ENCODE measurements around the gene PARD6B. TPM values are rescaled to one million over a fixed set of nuclear protein-coding genes. Genes with fewer than 3 reads are reported as not detected.
A peak's percentile ranks its signal among the peaks of the same experiment; 100 is the strongest.

The PARD6B gene
- total RNA-seq, 3 donors from 2014 or later: 16.8 to 35.1 (median 29.2) TPM

DNA sequence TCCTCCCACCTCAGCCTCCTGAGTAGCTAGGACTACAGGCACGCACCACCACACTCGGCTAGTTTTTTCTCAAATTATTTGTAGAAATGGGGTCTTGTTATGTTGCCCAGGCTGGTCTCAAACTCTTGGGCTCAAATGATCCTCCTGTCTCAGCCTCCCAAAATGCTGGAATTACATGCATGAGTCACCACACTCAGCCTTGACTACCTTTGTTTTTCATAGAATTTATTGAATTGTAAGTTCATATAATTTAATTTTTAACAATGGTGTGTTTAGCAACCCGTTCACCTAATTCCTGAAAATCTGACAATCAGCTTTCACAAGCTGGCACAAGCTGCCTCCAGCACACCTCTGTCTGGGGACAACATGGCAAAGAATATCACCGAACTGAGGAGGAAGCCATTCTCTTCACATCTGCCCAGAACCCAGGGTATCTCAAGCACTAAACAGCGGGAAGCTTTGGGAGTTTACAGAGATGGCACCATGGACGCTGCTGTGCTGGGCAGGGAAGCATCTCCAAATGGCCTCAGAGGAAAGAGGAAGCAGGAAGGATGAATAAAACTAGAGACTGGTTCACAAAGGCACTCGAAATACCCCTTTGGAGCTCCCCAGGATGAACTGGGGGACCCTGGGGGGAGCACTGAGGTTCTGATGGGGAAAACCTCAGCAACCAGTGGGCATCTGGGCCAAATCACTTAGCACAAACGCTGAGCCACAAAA lies 43.0 kb upstream of the PARD6B start:
- TF ChIP-seq, protein P1, sequence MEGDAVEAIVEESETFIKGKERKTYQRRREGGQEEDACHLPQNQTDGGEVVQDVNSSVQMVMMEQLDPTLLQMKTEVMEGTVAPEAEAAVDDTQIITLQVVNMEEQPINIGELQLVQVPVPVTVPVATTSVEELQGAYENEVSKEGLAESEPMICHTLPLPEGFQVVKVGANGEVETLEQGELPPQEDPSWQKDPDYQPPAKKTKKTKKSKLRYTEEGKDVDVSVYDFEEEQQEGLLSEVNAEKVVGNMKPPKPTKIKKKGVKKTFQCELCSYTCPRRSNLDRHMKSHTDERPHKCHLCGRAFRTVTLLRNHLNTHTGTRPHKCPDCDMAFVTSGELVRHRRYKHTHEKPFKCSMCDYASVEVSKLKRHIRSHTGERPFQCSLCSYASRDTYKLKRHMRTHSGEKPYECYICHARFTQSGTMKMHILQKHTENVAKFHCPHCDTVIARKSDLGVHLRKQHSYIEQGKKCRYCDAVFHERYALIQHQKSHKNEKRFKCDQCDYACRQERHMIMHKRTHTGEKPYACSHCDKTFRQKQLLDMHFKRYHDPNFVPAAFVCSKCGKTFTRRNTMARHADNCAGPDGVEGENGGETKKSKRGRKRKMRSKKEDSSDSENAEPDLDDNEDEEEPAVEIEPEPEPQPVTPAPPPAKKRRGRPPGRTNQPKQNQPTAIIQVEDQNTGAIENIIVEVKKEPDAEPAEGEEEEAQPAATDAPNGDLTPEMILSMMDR (IDR thresholded peaks at IDR 0.05): no peak
- no peaks in the 10 kb centered on the region for H3K36me3 ChIP-seq (ENCODE audit: low read depth)
- H3K9me3 ChIP-seq: no peaks in the 10 kb centered on the region
- ATAC-seq: no peak
- intact Hi-C loops (cut with DNase I, micrococcal nuclease): no loop called here
- DNase-seq: no peak
- no peaks in the 10 kb centered on the region for H3K4me1 ChIP-seq (ENCODE audit: low read depth)
- H3K4me3 ChIP-seq: no peak overlapping the region

DNA sequence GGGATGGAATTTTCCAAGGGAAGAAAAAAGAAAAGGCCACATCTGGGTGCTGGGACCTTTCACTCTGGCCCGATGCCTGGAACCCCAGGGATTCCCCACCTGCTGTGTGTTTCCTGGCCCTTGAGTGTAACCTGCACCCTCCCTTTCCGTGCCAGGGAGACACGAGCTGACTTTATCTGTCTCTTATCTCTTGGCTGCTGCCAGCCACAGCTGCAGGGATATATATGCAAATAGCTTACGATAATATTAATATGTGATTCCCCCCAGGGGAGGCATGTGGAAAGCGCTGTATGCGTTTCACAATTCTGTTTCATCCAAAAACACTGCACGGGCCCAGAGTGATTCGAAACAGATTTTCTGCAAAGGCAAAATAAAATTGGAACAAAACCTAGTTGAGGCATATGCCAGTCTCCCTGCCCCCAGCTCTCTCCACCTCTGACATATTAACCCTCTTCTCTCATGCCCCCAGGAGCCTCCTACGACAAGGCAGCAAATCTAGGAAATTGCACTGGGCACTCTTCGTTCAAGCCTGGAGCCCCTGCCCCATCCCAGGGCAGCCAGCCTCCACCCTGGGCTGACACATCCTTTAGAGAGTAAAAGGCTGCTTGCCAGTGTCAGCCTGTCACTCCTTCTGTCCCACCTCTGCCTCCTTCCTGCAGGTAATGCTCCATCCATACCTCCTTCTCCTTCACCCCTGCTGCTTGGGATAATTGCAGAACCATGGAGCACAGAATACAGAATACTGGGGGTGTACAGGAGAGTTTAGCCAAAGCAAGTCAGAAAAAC lies 41.3 kb upstream of the PARD6B start:
- peak in 1 of 3 donors; percentile 15 for DNase-seq
- Histone ChIP-seq H3K9me3 (no peaks in the 10 kb centered on the region), H3K36me3 (ENCODE audit: low read depth) (no peaks in the 10 kb centered on the region), H3K4me1 (ENCODE audit: low read depth) (no peaks in the 10 kb centered on the region), H3K4me3 (no peak overlapping the region)
- intact Hi-C loops (cut with DNase I, micrococcal nuclease): no loop called here
- TF ChIP-seq, protein P1 (IDR thresholded peaks at IDR 0.05): no peak
- ATAC-seq: peak; percentile 79

DNA sequence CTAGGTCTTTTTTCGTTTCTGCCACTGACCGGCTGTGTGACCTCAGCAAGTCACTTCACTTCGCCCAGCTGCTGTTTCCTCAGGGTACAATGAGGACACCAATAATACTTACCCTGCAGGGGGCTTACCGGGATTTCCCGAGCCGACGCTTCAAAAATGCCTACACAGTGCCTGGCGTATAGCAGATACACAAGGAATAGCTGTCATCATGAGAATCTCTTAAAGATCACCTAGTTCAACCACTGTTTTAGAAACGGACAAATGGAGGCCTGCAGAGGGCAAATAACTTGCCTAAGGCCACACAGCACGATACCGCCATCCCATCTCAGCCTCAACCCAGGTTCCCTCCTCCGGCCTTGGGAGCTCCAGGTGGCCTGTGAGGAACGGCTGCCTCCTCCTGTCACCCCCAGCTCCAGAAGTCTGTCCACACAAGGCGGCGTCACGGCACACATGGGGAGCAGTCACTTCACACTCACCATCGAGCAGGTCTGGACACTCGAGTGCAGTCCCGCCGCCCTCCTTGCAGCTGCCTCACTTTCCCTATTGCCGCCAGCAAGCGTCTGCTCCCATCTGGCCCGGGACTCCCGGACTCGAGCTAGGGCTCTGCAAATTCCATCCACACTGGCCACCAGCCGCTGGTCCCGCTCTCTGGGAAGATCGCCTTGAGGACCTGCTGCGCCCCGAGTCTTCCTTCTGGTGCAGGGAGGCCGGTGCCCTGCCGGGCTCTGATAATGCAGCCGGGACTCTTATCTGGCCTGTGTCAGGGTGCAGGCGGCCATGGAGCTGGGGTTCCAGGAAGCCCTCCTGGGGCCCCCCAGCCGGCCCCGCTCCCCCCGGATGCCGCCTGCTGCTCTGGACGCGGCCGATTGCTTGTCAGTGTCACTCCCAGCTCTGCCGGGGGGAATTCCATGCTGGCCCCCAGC lies 40.5 kb upstream of the PARD6B start, which contains the start of gene RIPOR3:
RIPOR3 (minus strand) TSS at position 893 of the 923 bp plus-strand sequence; CDS start at position 479, 414 bp downstream.
- peak in 1 of 3 donors; percentile 11 for DNase-seq
- intact Hi-C loops (cut with DNase I, micrococcal nuclease): no loop called here
- peak; percentile 29 for ATAC-seq
- TF ChIP-seq, protein P1 (IDR thresholded peaks at IDR 0.05): no peak
- Histone ChIP-seq H3K4me3 (no peak within 1 kb of the TSS), H3K36me3 (ENCODE audit: low read depth) (no peaks in the 10 kb centered on the region), H3K9me3 (no peaks in the 10 kb centered on the region), H3K4me1 (ENCODE audit: low read depth) (no peaks in the 10 kb centered on the region)

DNA sequence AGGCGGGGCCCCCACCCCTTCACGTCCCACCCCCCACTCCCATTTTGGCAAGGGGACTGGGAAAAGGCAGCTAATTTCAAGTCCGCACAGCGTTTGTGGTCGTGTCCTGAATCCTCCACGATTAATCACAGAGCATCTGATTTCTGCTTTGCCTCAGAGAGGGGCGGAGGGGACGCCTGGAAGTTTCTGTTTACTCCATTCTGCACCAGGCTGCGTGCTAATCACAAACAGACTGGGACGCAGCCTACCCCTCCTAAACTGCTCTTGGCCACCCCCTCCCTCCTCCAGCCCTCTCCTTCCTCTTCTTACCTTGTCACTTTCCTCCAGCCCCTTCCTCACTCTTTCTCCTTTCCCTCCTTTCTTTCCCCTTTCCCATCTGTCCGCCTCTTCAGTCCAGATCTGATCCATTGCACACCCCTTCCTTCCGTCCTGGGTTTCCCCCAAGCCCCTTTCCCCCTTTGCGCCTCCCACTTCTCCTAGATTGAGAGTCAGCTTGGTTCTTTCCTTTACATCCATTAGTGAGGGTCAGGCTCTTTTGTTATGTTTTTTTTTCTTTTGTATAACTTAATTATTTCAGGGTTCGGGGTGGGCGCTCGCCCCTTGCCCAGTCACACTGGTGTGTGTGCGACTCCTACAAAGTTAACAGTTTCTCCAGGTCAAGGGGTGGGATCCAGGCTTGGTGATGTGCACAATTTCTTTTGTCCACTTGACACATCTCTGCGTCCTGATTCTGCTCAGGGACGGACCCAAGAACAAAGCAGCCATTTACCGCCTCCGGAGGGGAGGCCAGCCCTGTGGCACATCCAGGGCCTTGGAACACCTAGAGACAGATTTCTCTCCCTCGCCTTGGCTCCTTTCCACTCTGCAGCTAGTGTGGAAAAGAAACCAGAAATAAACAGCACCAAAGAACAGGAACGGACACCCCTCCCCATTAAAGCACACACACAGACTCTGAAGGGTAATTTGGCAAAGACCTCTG lies 39.5 kb upstream of the PARD6B start:
- DNase-seq (peak in 1 of 3 donors; percentile 28), ATAC-seq (peak; percentile 22)
- Histone ChIP-seq H3K9me3 (no peaks in the 10 kb centered on the region), H3K4me3 (no peak overlapping the region), H3K36me3 (ENCODE audit: low read depth) (no peaks in the 10 kb centered on the region), H3K4me1 (ENCODE audit: low read depth) (no peaks in the 10 kb centered on the region)
- intact Hi-C loops (cut with DNase I, micrococcal nuclease): no loop called here
- TF ChIP-seq, protein P1 (IDR thresholded peaks at IDR 0.05): no peak
